Caco-2 (cell line): ENCODE measurements around the gene UBE2E2. TPM values are rescaled to one million over a fixed set of nuclear protein-coding genes. Genes with fewer than 3 reads are reported as not detected.

Experiments
- BruUV-seq: library from RNA; stranded (reverse); fragments of 400-500 nt; replicated peaks from 2 replicates; lab custom pipeline; 2021; lab: Mats Ljungman, UMichigan
- CTCF ChIA-PET: fragments of 300-600 bp; sonication (Branson Sonifier 250); formaldehyde crosslinking; loops from one replicate; lab custom pipeline; 2022; ENCODE audit warnings: antibody characterized with exemption; lab: Charles Lee
- POLR2A ChIA-PET: fragments of 300-600 bp; sonication (Branson Sonifier 250); formaldehyde crosslinking; loops from one replicate; lab custom pipeline; 2022; ENCODE audit warnings: antibody characterized with exemption; lab: Charles Lee
- DNase-seq, 2 experiments: peaks; one replicate each; pipeline versions ENCODE4 v3.0.0 to v3.0.0-alpha.2; 2020 to 2022
- H3K27me3 ChIP-seq: replicated peaks from 2 replicates; pipeline ENCODE4 v1.6.0; 2011; ENCODE audit warnings: low read length; ENCODE audit not compliant: control insufficient read depth, insufficient read depth
- H3K36me3 ChIP-seq: 2 replicates; pipeline ENCODE4 v1.5.1; 2011; ENCODE audit warnings: low read length; ENCODE audit not compliant: control insufficient read depth, insufficient read depth
- H3K4me1 ChIP-seq: fragments of 250-450 bp; sonication (Bioruptor Pico); 2 replicates; pipeline ENCODE4 v1.5.1; 2020; ENCODE audit warnings: mild to moderate bottlenecking
- H3K4me3 ChIP-seq: 2 replicates; pipeline ENCODE4 v1.5.1; 2011; ENCODE audit warnings: low read depth, mild to moderate bottlenecking, control low read depth, low read length
- H3K9me3 ChIP-seq: fragments of 250-450 bp; sonication (Bioruptor Pico); 2 replicates; pipeline ENCODE4 v1.5.1; 2020; ENCODE audit warnings: mild to moderate bottlenecking, moderate library complexity
- H3K27ac Mint-ChIP-seq: one replicate; pipeline ENCODE4 v1.8.0; 2022; ENCODE audit warnings: mixed read lengths; ENCODE audit not compliant: unreplicated experiment
- H3K27me3 Mint-ChIP-seq: one replicate; pipeline ENCODE4 v1.8.0; 2022; ENCODE audit warnings: mixed read lengths; ENCODE audit not compliant: insufficient read depth, unreplicated experiment
- H3K36me3 Mint-ChIP-seq: one replicate; pipeline ENCODE4 v1.8.0; 2022; ENCODE audit warnings: mild to moderate bottlenecking, mixed read lengths; ENCODE audit not compliant: insufficient read depth, unreplicated experiment
- H3K4me1 Mint-ChIP-seq: one replicate; pipeline ENCODE4 v1.8.0; 2022; ENCODE audit warnings: low read depth, mixed read lengths; ENCODE audit not compliant: unreplicated experiment
- H3K4me3 Mint-ChIP-seq: one replicate; pipeline ENCODE4 v1.8.0; 2022; ENCODE audit warnings: mild to moderate bottlenecking, moderate library complexity, mixed read lengths; ENCODE audit not compliant: unreplicated experiment
- H3K9me3 Mint-ChIP-seq: one replicate; pipeline ENCODE4 v1.8.0; 2022; ENCODE audit warnings: mixed read lengths; ENCODE audit not compliant: unreplicated experiment
- CTCF ChIP-seq, 2 experiments: fragments of 200-600 bp in 1 of 2; IDR thresholded peaks; 1 replicate in 1 of 2; 2 replicates in 1 of 2; pipeline versions ENCODE4 v1.5.1 to v1.8.0; 2011 to 2022; ENCODE audit warnings: antibody characterized with exemption in 1 of 2, control low read depth in 1 of 2, inconsistent platforms in 1 of 2, low read depth in 1 of 2, low read length in 1 of 2, mild to moderate bottlenecking in 1 of 2, moderate library complexity in 1 of 2; ENCODE audit not compliant: insufficient read depth in 1 of 2, severe bottlenecking in 1 of 2, unreplicated experiment in 1 of 2
- intact Hi-C: fragments of 100-400 bp; cut with micrococcal nuclease; formaldehyde crosslinking; loops from one replicate; pipeline ENCODE4 v1.10.0; 2022; ENCODE audit not compliant: unreplicated experiment
- total RNA-seq: library from RNA; stranded (reverse); gene quantifications from 2 replicates; pipeline ENCODE4 v1.2.3, GENCODE V29; 2022

The UBE2E2 gene
- total RNA-seq, 1 experiment from 2014 or later = 83.8 TPM

GRCh38 chr3:23594066-23594465 lies 390.9 kb downstream of the UBE2E2 start:
- no peak for DNase-seq
- Mint-ChIP-seq H3K27me3 (no peaks in the 10 kb centered on the region), H3K27ac (no peak overlapping the region), H3K4me1 (peaks cover 5% of the 10 kb centered on the region), H3K9me3 (peaks cover 8% of the 10 kb centered on the region), H3K36me3 (peaks cover 10% of the 10 kb centered on the region), H3K4me3 (no peak overlapping the region)
- ChIA-PET POLR2A (no interaction called here), CTCF (no interaction called here)
- no peaks in the 10 kb centered on the region for H3K4me1 ChIP-seq
- BruUV-seq = no TSS peak
- H3K4me3 ChIP-seq = no peak overlapping the region
- intact Hi-C loops = no loop called here
- no peaks in the 10 kb centered on the region for H3K9me3 ChIP-seq
- no peak for TF ChIP-seq CTCF (IDR thresholded peaks at IDR 0.05; ENCODE audit: insufficient read depth in 1 of 2, low read depth in 1 of 2, low read length in 1 of 2, severe bottlenecking in 1 of 2, unreplicated experiment in 1 of 2)
- no peaks in the 10 kb centered on the region for H3K27me3 ChIP-seq
- H3K36me3 ChIP-seq = no peaks in the 10 kb centered on the region

- no peaks in the 10 kb centered on the region for H3K9me3 ChIP-seq
- BruUV-seq = no TSS peak
- Mint-ChIP-seq H3K4me3 (no peak overlapping the region), H3K9me3 (peaks cover 8% of the 10 kb centered on the region), H3K36me3 (peaks cover 12% of the 10 kb centered on the region), H3K27ac (no peak overlapping the region), H3K4me1 (peaks cover 11% of the 10 kb centered on the region), H3K27me3 (no peaks in the 10 kb centered on the region)
- no peaks in the 10 kb centered on the region for H3K36me3 ChIP-seq
- intact Hi-C loops = no loop called here
- TF ChIP-seq CTCF (IDR thresholded peaks at IDR 0.05; ENCODE audit: insufficient read depth in 1 of 2, low read depth in 1 of 2, low read length in 1 of 2, severe bottlenecking in 1 of 2, unreplicated experiment in 1 of 2) = no peak
- DNase-seq = no peak
- H3K27me3 ChIP-seq = no peaks in the 10 kb centered on the region
- H3K4me3 ChIP-seq = no peak overlapping the region
- CTCF ChIA-PET = no interaction called here
- H3K4me1 ChIP-seq = peaks cover 7% of the 10 kb centered on the region
- POLR2A ChIA-PET = no interaction called here
Observed at GRCh38 chr3:23594894-23595670, 392.0 kb downstream of the UBE2E2 start.

GRCh38 chr3:23595851-23596250 lies 392.7 kb downstream of the UBE2E2 start:
- Mint-ChIP-seq H3K27me3 (no peaks in the 10 kb centered on the region), H3K36me3 (peaks cover 12% of the 10 kb centered on the region), H3K4me1 (peaks cover 11% of the 10 kb centered on the region), H3K9me3 (peaks cover 8% of the 10 kb centered on the region), H3K4me3 (no peak overlapping the region), H3K27ac (no peak overlapping the region)
- Histone ChIP-seq H3K36me3 (no peaks in the 10 kb centered on the region), H3K27me3 (no peaks in the 10 kb centered on the region), H3K4me1 (peaks cover 15% of the 10 kb centered on the region), H3K9me3 (no peaks in the 10 kb centered on the region), H3K4me3 (no peak overlapping the region)
- ChIA-PET POLR2A (no interaction called here), CTCF (no interaction called here)
- DNase-seq = no peak
- intact Hi-C loops = no loop called here
- BruUV-seq = no TSS peak
- no peak for TF ChIP-seq CTCF (IDR thresholded peaks at IDR 0.05; ENCODE audit: insufficient read depth in 1 of 2, low read depth in 1 of 2, low read length in 1 of 2, severe bottlenecking in 1 of 2, unreplicated experiment in 1 of 2)
